NB4 (cell line): ENCODE data around the gene C10orf71.

Experiments used
- DNase-seq: peaks from one replicate; pipeline ENCODE4 v3.0.0; 2010; ENCODE audit warnings: low read depth
- H3K4me3 ChIP-seq: one replicate; pipeline ENCODE4 v1.5.1; 2011; ENCODE audit warnings: mild to moderate bottlenecking, low read depth, low read length, moderate library complexity
- MYC ChIP-seq: IDR thresholded peaks from 2 replicates; pipeline ENCODE4 v1.6.1; 2011; ENCODE audit warnings: low read depth, low read length
- POLR2A ChIP-seq: IDR thresholded peaks from 2 replicates; pipeline ENCODE4 v1.6.1; 2011; ENCODE audit warnings: mild to moderate bottlenecking; ENCODE audit not compliant: insufficient read length; ENCODE audit errors: extremely low read depth
- TF ChIP-seq, protein P1 (sequence below): IDR thresholded peaks from 2 replicates; pipeline ENCODE4 v1.6.1; 2011; ENCODE audit warnings: low read depth, low read length
- TF ChIP-seq, protein P2 (sequence below): IDR thresholded peaks from one replicate; pipeline ENCODE4 v1.5.1; 2012; ENCODE audit warnings: low read depth, low read length

C10orf71 gene

DNA sequence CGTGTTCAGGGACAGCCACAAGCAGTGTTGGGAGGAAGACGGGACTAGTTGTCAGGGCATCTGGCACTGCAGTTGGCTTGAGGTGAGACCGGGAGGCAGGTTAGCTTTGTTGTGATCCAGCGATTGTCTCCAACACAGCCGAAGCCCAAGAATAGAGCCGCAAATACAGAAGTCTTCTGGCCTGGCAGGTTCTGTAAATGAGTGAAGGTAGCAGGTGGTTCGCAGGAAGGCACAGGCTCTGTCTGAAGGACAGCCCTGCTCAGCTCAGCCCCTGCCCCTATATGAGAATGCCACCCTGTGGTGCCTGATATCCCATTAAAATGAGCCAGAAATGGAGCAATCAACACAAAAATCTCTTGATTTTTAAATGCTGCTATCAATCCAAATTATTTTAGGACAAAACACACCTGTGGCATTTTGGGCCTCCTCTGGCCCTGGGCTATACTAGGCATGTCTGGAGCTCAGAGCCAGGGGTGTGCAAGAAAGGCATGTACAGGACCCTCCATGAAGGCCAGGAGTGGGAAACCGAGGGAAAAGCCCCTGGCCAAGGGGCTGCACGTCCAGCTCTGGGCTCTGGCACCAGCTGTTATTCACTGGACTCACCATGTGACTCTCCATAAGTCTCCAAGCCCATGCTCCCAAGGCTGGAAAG, 11.2 kb upstream of the C10orf71 start:
- TF ChIP-seq, protein P1, sequence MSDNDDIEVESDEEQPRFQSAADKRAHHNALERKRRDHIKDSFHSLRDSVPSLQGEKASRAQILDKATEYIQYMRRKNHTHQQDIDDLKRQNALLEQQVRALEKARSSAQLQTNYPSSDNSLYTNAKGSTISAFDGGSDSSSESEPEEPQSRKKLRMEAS = no peak
- TF ChIP-seq, protein P2, sequence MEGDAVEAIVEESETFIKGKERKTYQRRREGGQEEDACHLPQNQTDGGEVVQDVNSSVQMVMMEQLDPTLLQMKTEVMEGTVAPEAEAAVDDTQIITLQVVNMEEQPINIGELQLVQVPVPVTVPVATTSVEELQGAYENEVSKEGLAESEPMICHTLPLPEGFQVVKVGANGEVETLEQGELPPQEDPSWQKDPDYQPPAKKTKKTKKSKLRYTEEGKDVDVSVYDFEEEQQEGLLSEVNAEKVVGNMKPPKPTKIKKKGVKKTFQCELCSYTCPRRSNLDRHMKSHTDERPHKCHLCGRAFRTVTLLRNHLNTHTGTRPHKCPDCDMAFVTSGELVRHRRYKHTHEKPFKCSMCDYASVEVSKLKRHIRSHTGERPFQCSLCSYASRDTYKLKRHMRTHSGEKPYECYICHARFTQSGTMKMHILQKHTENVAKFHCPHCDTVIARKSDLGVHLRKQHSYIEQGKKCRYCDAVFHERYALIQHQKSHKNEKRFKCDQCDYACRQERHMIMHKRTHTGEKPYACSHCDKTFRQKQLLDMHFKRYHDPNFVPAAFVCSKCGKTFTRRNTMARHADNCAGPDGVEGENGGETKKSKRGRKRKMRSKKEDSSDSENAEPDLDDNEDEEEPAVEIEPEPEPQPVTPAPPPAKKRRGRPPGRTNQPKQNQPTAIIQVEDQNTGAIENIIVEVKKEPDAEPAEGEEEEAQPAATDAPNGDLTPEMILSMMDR = no peak
- no peak for TF ChIP-seq POLR2A
- no peak for DNase-seq
- H3K4me3 ChIP-seq = no peak overlapping the region

- TF ChIP-seq, protein P2 = no peak
- TF ChIP-seq MYC (no peak), POLR2A (no peak)
- TF ChIP-seq, protein P1 = no peak
- no peak for DNase-seq
- no peak overlapping the region for H3K4me3 ChIP-seq
Observed at GRCh38 chr10:49288341-49289065, 10.5 kb upstream of the C10orf71 start.

- DNase-seq = no peak
- TF ChIP-seq, protein P1 = no peak
- TF ChIP-seq, protein P2 = no peak
- no peak for TF ChIP-seq POLR2A
- no peak for TF ChIP-seq MYC
Observed at GRCh38 chr10:49289480-49289879, 9.5 kb upstream of the C10orf71 start.

GRCh38 chr10:49290131-49290530, 8.8 kb upstream of the C10orf71 start:
- H3K4me3 ChIP-seq = no peak overlapping the region
- TF ChIP-seq, protein P2 = no peak
- TF ChIP-seq POLR2A (no peak), MYC (no peak)
- TF ChIP-seq, protein P1 = no peak
- no peak for DNase-seq

More at GRCh38 chr10:49289480-49289879, 9.5 kb upstream of the C10orf71 start:
- H3K4me3 ChIP-seq = no peak overlapping the region

GRCh38 chr10:49290607-49291006, 8.4 kb upstream of the C10orf71 start:
- H3K4me3 ChIP-seq = no peak overlapping the region
- TF ChIP-seq, protein P2 = no peak
- TF ChIP-seq, protein P1 = no peak
- TF ChIP-seq POLR2A (no peak), MYC (no peak)
- DNase-seq = no peak
